Measurements from ENCODE around the gene MED28.
"Not testable (repeated sequence)": the region's sequence is repeated elsewhere in the genome, so short reads cannot be mapped to it uniquely, and the experiment has no call there.

The MED28 gene, protein sequence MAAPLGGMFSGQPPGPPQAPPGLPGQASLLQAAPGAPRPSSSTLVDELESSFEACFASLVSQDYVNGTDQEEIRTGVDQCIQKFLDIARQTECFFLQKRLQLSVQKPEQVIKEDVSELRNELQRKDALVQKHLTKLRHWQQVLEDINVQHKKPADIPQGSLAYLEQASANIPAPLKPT

GRCh38 chr4:17614416-17615299 lies at the start of gene MED28:
Gene MED28, plus strand, starts transcription at chr4:17614641. Its CDS starts 14 bp downstream, at chr4:17614655.
- DNase-seq: peak; percentile 98

- DNase-seq: no peak
Measured at GRCh38 chr4:17565846-17566245, 48.6 kb upstream of the MED28 start.

- no peak for DNase-seq
Measured at GRCh38 chr4:17567271-17567670, 47.2 kb upstream of the MED28 start.

DNA sequence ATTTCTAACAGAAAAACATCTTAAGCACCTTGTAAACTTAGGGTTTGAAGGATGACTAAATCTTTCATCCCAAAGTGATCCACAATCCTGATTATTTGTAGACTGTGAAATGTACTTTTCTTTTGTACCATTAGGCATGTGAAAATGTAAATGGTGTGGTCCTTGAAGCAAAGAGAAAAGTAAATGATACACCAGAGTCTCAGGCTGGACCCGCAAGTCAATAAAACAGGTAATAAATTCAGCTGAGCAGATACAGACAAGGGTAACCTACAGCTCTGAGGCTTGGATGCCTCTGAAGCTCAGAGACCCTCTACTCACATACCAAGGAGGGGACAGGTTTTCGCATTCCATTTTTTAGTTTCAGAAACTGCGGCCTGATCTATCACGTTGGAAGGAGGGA lies 40.2 kb upstream of the MED28 start:
- no peak for DNase-seq

DNA sequence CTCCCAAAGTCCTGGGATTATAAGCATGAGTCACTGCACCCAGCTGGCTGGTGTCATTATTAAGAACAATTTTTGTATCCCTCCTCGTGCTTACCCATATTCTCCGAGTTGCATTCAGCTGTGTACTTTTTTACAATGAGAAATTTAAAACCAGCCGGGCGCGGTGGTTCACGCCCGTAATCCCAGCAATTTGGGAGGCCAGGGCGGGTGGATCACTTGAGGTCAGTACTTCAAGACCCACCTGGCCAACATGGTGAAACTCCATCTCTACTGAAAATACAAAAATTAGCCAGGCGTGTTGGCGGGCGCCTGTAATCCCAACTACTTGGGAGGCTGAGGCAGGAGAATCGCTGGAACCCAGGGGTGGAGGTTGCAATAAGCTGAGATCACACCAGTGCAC lies 39.3 kb upstream of the MED28 start:
- DNase-seq: not testable (repeated sequence)

DNA sequence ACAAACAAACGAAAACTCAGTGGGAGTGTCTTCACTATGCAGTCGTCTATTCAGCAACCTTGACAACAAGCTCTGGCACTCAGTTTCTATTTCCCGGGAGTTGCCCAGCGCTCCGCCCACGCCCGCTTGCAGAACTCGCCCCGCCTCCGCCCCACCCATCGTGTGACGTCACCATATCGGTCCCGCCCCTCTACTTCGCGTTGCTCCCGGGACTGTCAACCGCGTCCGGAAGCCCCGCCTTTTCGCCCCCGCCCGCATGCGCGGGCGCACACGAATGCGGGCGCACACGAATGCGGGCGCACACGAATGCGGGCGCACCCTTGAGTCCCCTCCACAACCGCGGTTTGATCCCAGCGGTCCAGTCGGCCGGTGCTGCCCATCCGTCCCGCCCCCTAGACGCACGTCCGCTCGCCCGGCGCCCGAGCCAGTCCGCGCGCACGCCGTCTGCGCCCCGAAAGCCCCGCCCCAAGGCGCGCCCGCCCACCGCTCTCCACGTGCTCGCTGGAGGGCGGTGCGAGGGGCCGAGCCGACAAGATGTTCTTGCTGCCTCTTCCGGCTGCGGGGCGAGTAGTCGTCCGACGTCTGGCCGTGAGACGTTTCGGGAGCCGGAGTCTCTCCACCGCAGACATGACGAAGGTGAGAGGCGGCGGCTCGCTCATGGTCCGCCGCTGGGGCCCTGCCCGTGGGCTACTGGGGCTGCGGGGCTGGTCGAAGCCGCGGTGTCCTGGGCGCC lies 37.3 kb upstream of the MED28 start, which contains the start of gene LAP3:
Gene LAP3 (plus strand): TSS at position 267 of the 733 bp plus-strand sequence. CDS start 268 bp downstream, at position 535.
- peak; percentile 100 for DNase-seq

DNA sequence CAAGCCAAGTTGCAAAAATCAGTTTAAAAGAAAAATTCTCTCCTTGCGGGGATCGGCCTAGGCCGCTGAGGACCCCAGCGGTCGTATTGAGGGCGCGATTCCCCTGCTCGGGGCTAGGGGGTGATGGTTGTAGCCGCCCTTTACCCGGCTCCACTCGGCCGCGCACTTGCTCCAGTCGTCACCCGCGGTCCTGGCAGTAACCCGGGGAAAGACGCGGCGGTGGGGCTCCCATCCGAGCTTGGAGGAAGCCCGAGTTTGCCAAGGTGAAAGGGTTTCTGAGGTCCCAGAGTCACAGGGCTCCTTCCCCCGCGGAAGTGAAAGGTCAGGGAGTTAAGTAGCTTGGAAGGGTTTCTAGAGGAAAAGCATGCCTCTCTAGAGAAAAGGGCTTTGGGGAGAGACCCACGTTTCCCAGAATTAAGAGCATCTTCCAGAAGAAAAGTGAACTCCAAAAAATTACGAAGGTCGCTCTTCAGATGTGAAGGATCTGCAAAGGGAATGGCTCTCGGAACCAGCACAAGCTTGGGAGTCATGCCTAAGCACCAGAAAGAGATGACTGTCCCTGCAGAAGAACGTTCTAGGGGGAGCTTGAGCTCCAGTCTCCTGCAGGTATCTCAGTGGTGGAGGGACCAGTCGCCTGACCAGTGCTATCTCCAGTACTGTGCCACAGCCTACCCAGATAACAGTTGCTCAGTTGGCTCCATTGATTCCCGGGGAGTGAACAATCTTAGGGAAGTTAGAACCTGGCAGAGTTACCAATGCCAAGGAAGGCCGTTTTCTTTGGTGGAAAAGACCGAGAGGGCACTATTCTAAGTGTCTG lies 36.6 kb upstream of the MED28 start:
- peak; percentile 65 for DNase-seq

GRCh38 chr4:17578482-17578891 lies 36.0 kb upstream of the MED28 start:
- DNase-seq: no peak

DNA sequence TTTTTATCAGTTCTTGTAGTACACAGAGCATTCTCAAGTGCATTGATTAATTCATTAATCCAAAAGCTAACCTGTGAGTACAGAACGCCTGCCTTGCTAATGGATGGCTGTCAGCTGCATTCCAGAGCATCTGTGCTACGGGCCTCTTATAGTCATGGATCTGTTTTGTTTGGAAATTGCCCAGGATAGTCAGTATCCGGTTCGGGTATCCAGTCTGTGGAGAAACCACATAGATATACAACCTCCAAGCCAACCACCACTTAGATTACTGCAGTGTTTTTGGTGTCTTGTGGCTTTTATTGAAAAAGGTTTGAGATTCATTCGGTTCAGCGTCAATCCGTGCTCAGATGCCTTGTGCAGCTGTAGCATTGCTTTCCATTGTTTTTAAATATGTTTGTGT lies 33.5 kb upstream of the MED28 start:
- no peak for DNase-seq

- no peak for DNase-seq
Measured at GRCh38 chr4:17583276-17583675, 31.2 kb upstream of the MED28 start.

DNA sequence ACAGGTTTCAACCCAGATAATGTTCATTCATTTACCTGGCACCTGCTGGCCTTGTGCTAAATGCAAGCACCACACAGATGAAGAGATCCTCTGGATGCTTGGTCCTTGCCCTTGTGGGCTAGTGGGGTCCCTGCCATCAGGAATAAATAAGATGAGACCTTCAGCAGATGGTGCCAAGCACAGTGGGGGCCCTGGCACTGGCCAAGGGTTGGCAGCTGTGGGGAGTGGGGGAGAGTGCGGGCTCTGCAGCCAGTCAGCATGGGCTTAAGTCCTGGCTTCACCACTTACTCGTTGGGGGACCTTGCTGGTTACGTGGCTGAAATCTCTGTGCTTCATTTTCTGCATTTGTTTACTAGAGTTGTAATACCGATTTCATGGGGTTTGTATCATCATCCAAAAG lies 30.5 kb upstream of the MED28 start:
- no peak for DNase-seq

GRCh38 chr4:17584521-17585213 lies 29.8 kb upstream of the MED28 start:
- no peak for DNase-seq

- no peak for DNase-seq
Measured at GRCh38 chr4:17587094-17587822, 27.2 kb upstream of the MED28 start.

- no peak for DNase-seq
Measured at GRCh38 chr4:17589355-17589754, 25.1 kb upstream of the MED28 start.

GRCh38 chr4:17595471-17596005 lies 18.9 kb upstream of the MED28 start:
- DNase-seq: no peak

GRCh38 chr4:17597517-17597916 lies 16.9 kb upstream of the MED28 start:
- DNase-seq: no peak

DNA sequence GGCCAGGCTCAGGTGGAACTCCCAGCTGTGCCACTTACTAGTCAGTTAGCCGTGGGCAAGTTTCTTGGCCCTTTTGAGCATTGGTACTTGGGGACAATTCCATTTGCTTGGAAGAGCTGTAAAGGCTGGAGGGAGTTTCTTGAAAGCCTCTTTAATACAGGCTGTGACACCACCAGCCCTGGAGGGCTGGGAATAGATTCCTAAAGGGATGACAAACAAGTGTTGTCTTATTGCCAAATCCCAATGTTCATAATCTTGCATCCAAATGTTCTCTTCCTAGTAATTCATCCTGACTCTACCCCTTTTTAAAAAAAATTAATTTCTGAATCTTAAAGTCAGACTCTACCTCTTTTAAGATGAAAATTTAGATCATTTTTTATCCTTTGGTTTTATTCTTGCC lies 14.6 kb upstream of the MED28 start:
- no peak for DNase-seq

GRCh38 chr4:17605236-17605635 lies 9.2 kb upstream of the MED28 start:
- DNase-seq: no peak

GRCh38 chr4:17613761-17614415 lies 553 bp upstream of the MED28 start:
- DNase-seq: peak; percentile 71

- DNase-seq: no peak
Measured at GRCh38 chr4:17616283-17616682, 1.8 kb downstream of the MED28 start.
